ENCODE results near the gene TLE1. TPM values are rescaled to one million over a fixed set of nuclear protein-coding genes. Genes with fewer than 3 reads are reported as not detected.
A peak's percentile ranks its signal among the peaks of the same experiment; 100 is the strongest.

The TLE1 gene
- total RNA-seq, 1 experiment from 2014 or later = 21.9 TPM

- intact Hi-C loops (cut with micrococcal nuclease) = no loop called here
- DNase-seq (ENCODE audit: unreplicated experiment) = no peak
- no peaks in the 10 kb centered on the region for H3K9me3 Mint-ChIP-seq (ENCODE audit: unreplicated experiment)
- ChIA-PET CTCF (interaction anchor here (0.6 to 1.5 kb wide), 2 partner anchors 33 to 35 kb away, joined by 3 to 5 read pairs; no protein-coding TSS in a partner anchor), POLR2A (interaction anchor here (0.7 to 1.0 kb wide), 3 partner anchors 10 to 31 kb away, joined by 3 to 6 read pairs (median 3); no protein-coding TSS in a partner anchor)
- H3K4me3 Mint-ChIP-seq (ENCODE audit: unreplicated experiment) = peak overlapping the region; percentile 38
- H3K36me3 Mint-ChIP-seq (ENCODE audit: insufficient read depth, unreplicated experiment) = no peaks in the 10 kb centered on the region
- peaks cover 34% of the 10 kb centered on the region for H3K4me1 Mint-ChIP-seq (ENCODE audit: insufficient read depth, unreplicated experiment)
- no peaks in the 10 kb centered on the region for H3K27me3 Mint-ChIP-seq (ENCODE audit: insufficient read depth, unreplicated experiment)
- no TSS peak for BruUV-seq (replicated peaks)
- H3K27ac Mint-ChIP-seq (ENCODE audit: low read depth, unreplicated experiment) = peak overlapping the region; percentile 88
- TF ChIP-seq, protein P1, sequence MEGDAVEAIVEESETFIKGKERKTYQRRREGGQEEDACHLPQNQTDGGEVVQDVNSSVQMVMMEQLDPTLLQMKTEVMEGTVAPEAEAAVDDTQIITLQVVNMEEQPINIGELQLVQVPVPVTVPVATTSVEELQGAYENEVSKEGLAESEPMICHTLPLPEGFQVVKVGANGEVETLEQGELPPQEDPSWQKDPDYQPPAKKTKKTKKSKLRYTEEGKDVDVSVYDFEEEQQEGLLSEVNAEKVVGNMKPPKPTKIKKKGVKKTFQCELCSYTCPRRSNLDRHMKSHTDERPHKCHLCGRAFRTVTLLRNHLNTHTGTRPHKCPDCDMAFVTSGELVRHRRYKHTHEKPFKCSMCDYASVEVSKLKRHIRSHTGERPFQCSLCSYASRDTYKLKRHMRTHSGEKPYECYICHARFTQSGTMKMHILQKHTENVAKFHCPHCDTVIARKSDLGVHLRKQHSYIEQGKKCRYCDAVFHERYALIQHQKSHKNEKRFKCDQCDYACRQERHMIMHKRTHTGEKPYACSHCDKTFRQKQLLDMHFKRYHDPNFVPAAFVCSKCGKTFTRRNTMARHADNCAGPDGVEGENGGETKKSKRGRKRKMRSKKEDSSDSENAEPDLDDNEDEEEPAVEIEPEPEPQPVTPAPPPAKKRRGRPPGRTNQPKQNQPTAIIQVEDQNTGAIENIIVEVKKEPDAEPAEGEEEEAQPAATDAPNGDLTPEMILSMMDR (IDR thresholded peaks at IDR 0.05; ENCODE audit: unreplicated experiment) = no peak
These were observed 131.8 kb downstream of the TLE1 start for GRCh38 chr9:81557452-81558090.

DNA sequence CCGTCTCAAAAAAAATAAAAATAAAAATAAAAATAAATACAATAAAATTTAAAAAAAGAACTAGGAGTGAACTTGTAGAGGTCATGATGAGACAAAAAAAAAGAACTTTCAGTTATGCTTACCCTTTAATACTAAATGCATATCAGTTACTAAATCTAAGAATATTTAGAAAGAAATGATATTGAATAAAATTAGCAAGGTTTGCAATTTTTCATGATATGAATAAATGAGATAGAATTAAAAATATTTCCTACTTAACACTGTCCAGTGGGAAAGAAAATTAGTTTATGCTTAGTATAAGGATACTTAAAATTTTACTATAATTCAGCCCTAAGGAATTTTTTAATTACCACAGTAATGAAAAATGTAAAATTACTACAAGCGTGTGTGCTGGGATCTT is 132.4 kb downstream of the TLE1 start:
- TF ChIP-seq, protein P1 (IDR thresholded peaks at IDR 0.05; ENCODE audit: unreplicated experiment) = no peak
- DNase-seq (ENCODE audit: unreplicated experiment) = no peak
- ChIA-PET CTCF (interaction anchor here (1.5 kb wide), 1 partner anchor 35 kb away, joined by 5 read pairs; no protein-coding TSS in a partner anchor), POLR2A (interaction anchor here (0.7 kb wide), 1 partner anchor 32 kb away, joined by 3 read pairs; no protein-coding TSS in a partner anchor)
- BruUV-seq (replicated peaks) = no TSS peak
- H3K4me1 Mint-ChIP-seq (ENCODE audit: insufficient read depth, unreplicated experiment) = peaks cover 27% of the 10 kb centered on the region
- intact Hi-C loops (cut with micrococcal nuclease) = no loop called here
- H3K27me3 Mint-ChIP-seq (ENCODE audit: insufficient read depth, unreplicated experiment) = no peaks in the 10 kb centered on the region
- H3K36me3 Mint-ChIP-seq (ENCODE audit: insufficient read depth, unreplicated experiment) = no peaks in the 10 kb centered on the region
- H3K4me3 Mint-ChIP-seq (ENCODE audit: unreplicated experiment) = no peak overlapping the region
- no peaks in the 10 kb centered on the region for H3K9me3 Mint-ChIP-seq (ENCODE audit: unreplicated experiment)
- no peak overlapping the region for H3K27ac Mint-ChIP-seq (ENCODE audit: low read depth, unreplicated experiment)

DNA sequence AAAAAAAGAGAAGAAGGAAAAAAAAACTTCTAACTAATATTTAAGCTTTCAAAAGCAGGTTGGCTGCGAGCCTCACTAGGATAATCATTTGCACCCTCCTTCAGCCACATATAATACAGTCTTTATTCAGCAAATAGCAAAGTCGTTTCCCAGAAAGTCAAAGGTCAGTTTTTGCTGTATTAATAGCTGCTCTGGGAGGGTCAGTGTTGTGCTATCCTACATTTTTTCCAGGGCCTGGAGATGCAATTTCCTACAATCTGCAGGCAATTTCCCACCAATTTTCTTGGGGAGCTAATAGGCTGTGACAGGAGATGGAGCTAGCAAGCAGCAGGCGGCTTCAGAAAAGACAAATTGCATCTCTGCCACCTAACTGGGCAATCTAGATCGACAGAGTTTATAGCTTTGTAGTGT is 136.8 kb downstream of the TLE1 start:
- no peak overlapping the region for H3K27ac Mint-ChIP-seq (ENCODE audit: low read depth, unreplicated experiment)
- intact Hi-C loops (cut with micrococcal nuclease) = no loop called here
- no peaks in the 10 kb centered on the region for H3K36me3 Mint-ChIP-seq (ENCODE audit: insufficient read depth, unreplicated experiment)
- no peaks in the 10 kb centered on the region for H3K27me3 Mint-ChIP-seq (ENCODE audit: insufficient read depth, unreplicated experiment)
- CTCF ChIA-PET = interaction anchor here (0.7 to 2.1 kb wide), 3 partner anchors 29 to 492 kb away, joined by 3 to 5 read pairs (median 4); no protein-coding TSS in a partner anchor
- no TSS peak for BruUV-seq (replicated peaks)
- H3K4me3 Mint-ChIP-seq (ENCODE audit: unreplicated experiment) = no peak overlapping the region
- TF ChIP-seq, protein P1 (IDR thresholded peaks at IDR 0.05; ENCODE audit: unreplicated experiment) = no peak
- H3K4me1 Mint-ChIP-seq (ENCODE audit: insufficient read depth, unreplicated experiment) = peaks cover 8% of the 10 kb centered on the region
- no peaks in the 10 kb centered on the region for H3K9me3 Mint-ChIP-seq (ENCODE audit: unreplicated experiment)
- no peak for DNase-seq (ENCODE audit: unreplicated experiment)
- POLR2A ChIA-PET = interaction anchor here (0.6 to 0.9 kb wide), 2 partner anchors 14 to 507 kb away, joined by 3 to 4 read pairs; no protein-coding TSS in a partner anchor

- no TSS peak for BruUV-seq (replicated peaks)
- TF ChIP-seq, protein P1 (IDR thresholded peaks at IDR 0.05; ENCODE audit: unreplicated experiment) = no peak
- ChIA-PET POLR2A (interaction anchor here (1.4 kb wide), 1 partner anchor 21 kb away, joined by 4 read pairs; no protein-coding TSS in a partner anchor), CTCF (interaction anchor here (0.6 to 1.1 kb wide), 2 partner anchors 13 to 32 kb away, joined by 3 to 4 read pairs; no protein-coding TSS in a partner anchor)
- Mint-ChIP-seq H3K27me3 (ENCODE audit: insufficient read depth, unreplicated experiment) (no peaks in the 10 kb centered on the region), H3K36me3 (ENCODE audit: insufficient read depth, unreplicated experiment) (no peaks in the 10 kb centered on the region), H3K4me1 (ENCODE audit: insufficient read depth, unreplicated experiment) (peaks cover 7% of the 10 kb centered on the region), H3K9me3 (ENCODE audit: unreplicated experiment) (no peaks in the 10 kb centered on the region), H3K4me3 (ENCODE audit: unreplicated experiment) (no peak overlapping the region), H3K27ac (ENCODE audit: low read depth, unreplicated experiment) (no peak overlapping the region)
- DNase-seq (ENCODE audit: unreplicated experiment) = no peak
- intact Hi-C loops (cut with micrococcal nuclease) = no loop called here
These were observed 139.2 kb downstream of the TLE1 start for GRCh38 chr9:81550207-81550583.

Measured in MCF 10A (cell line).